Naive thymus-derived CD8-positive, alpha-beta T cell (primary cell): ENCODE data around the gene TGFBR3. TPM values are rescaled to one million over a fixed set of nuclear protein-coding genes. Genes with fewer than 3 reads are reported as not detected.
A peak's percentile ranks its signal among the peaks of the same experiment; 100 is the strongest.

ENCODE experiments used
- ATAC-seq, 2 donors: fragments of 150-1000 bp; cut with Tn5 transposase in 1 of 2; sonication (Bioruptor Pico), chemical (Tn5 transposase) in 1 of 2; 1 replicate in 1 of 2; 2 replicates in 1 of 2; pipeline ENCODE4 v1.10.0; 2021; ENCODE audit warnings: mild to moderate bottlenecking in 2 of 2, moderate library complexity in 2 of 2
- POLR2A ChIA-PET: fragments of 350-600 bp; sonication (Branson Sonifier 250); formaldehyde crosslinking; loops from one replicate; lab custom pipeline; 2021; ENCODE audit warnings: antibody characterized with exemption; lab: Charles Lee
- DNase-seq, 10 donors: peaks; one replicate each; pipeline versions ENCODE4 v3.0.0 to v3.0.0-alpha.2; 2020 to 2022
- H3K27ac Mint-ChIP-seq, 10 donors: one replicate each; pipeline ENCODE4 v1.8.0; 2020 to 2022; ENCODE audit warnings: mild to moderate bottlenecking in 10 of 10, mixed read lengths in 10 of 10, moderate library complexity in 4 of 10, inconsistent platforms in 1 of 10
- H3K27me3 Mint-ChIP-seq, 5 donors: one replicate each; pipeline ENCODE4 v1.8.0; 2021 to 2022; ENCODE audit warnings: mixed read lengths in 5 of 5
- H3K36me3 Mint-ChIP-seq, 3 donors: one replicate each; pipeline ENCODE4 v1.8.0; 2020 to 2022; ENCODE audit warnings: mixed read lengths in 3 of 3, mild to moderate bottlenecking in 2 of 3, inconsistent platforms in 1 of 3
- H3K4me1 Mint-ChIP-seq, 4 donors: one replicate each; pipeline ENCODE4 v1.8.0; 2021 to 2022; ENCODE audit warnings: mixed read lengths in 4 of 4
- H3K4me3 Mint-ChIP-seq, 10 donors: one replicate each; pipeline ENCODE4 v1.8.0; 2020 to 2022; ENCODE audit warnings: mild to moderate bottlenecking in 10 of 10, mixed read lengths in 10 of 10, moderate library complexity in 6 of 10, inconsistent platforms in 1 of 10
- H3K9me3 Mint-ChIP-seq, 9 donors: one replicate each; pipeline ENCODE4 v1.8.0; 2020 to 2022; ENCODE audit warnings: mixed read lengths in 9 of 9, mild to moderate bottlenecking in 3 of 9, inconsistent platforms in 1 of 9, moderate library complexity in 1 of 9
- polyA plus RNA-seq, 3 donors: library from polyadenylated mRNA; unstranded; fragments of 300-500 nt; fragmentation: Illumina TruSeq; gene quantifications; one replicate each; pipeline ENCODE4 v1.2.3, GENCODE V29; 2021
- total RNA-seq, 8 experiments: library from RNA in 2 of 8; stranded (reverse) in 2 of 8; gene quantifications; one replicate each; pipeline ENCODE4 v1.2.3 and lab custom pipeline; 2021 to 2026

Gene TGFBR3
- total and polyA plus RNA-seq, 5 experiments from 2014 or later = 6.1 to 67.6 (median 11.6) TPM

GRCh38 chr1:91700771-91701471 is 185.0 kb downstream of the TGFBR3 start:
- Mint-ChIP-seq H3K27ac (peak overlapping the region in 1 of 10 donors; percentile 4), H3K27me3 (no peaks in the 10 kb centered on the region), H3K9me3 (no peaks in the 10 kb centered on the region), H3K4me3 (no peak overlapping the region), H3K4me1 (peaks cover 13 to 32% (median 20%) of the 10 kb centered on the region in 4 donors), H3K36me3 (peaks cover 0 to 7% (median 7%) of the 10 kb centered on the region in 3 donors)
- POLR2A ChIA-PET = no interaction called here
- DNase-seq = no peak
- no peak for ATAC-seq

- ATAC-seq (no peak), DNase-seq (no peak)
- peak overlapping the region in 1 of 10 donors; percentile 11 for H3K27ac Mint-ChIP-seq
- no peak overlapping the region for H3K4me3 Mint-ChIP-seq
- peaks cover 0 to 9% (median 7%) of the 10 kb centered on the region in 3 donors for H3K36me3 Mint-ChIP-seq
- no peaks in the 10 kb centered on the region for H3K9me3 Mint-ChIP-seq
- H3K4me1 Mint-ChIP-seq = peaks cover 13 to 32% (median 20%) of the 10 kb centered on the region in 4 donors
- H3K27me3 Mint-ChIP-seq = no peaks in the 10 kb centered on the region
- POLR2A ChIA-PET = no interaction called here
These were observed 185.6 kb downstream of the TGFBR3 start for GRCh38 chr1:91700332-91700731.

GRCh38 chr1:91699339-91699974 is 186.5 kb downstream of the TGFBR3 start:
- no peak for DNase-seq
- POLR2A ChIA-PET = interaction anchor here (0.7 kb wide), 1 partner anchor 199 kb away, joined by 3 read pairs; the partner anchor contains the start of gene CDC7
- no peaks in the 10 kb centered on the region for H3K9me3 Mint-ChIP-seq
- no peaks in the 10 kb centered on the region for H3K27me3 Mint-ChIP-seq
- peak overlapping the region in 6 of 10 donors; percentile 12 to 80 (median 56) for H3K27ac Mint-ChIP-seq
- H3K4me3 Mint-ChIP-seq = no peak overlapping the region
- peaks cover 13 to 29% (median 20%) of the 10 kb centered on the region in 4 donors for H3K4me1 Mint-ChIP-seq
- no peak for ATAC-seq
- H3K36me3 Mint-ChIP-seq = peaks cover 0 to 12% (median 12%) of the 10 kb centered on the region in 3 donors

GRCh38 chr1:91697861-91698260 is 188.1 kb downstream of the TGFBR3 start:
- Mint-ChIP-seq H3K4me3 (peak overlapping the region in 9 of 10 donors; percentile 19 to 73 (median 60)), H3K9me3 (no peaks in the 10 kb centered on the region), H3K36me3 (peaks cover 0 to 15% (median 14%) of the 10 kb centered on the region in 3 donors), H3K27me3 (no peaks in the 10 kb centered on the region), H3K4me1 (peaks cover 13 to 29% (median 20%) of the 10 kb centered on the region in 4 donors), H3K27ac (peak overlapping the region; percentile 10 to 90 (median 70))
- DNase-seq (no peak), ATAC-seq (no peak)
- POLR2A ChIA-PET = no interaction called here

- POLR2A ChIA-PET = no interaction called here
- Mint-ChIP-seq H3K27ac (peak overlapping the region; percentile 10 to 90 (median 70)), H3K4me1 (peaks cover 13 to 29% (median 20%) of the 10 kb centered on the region in 4 donors), H3K9me3 (no peaks in the 10 kb centered on the region), H3K36me3 (peaks cover 0 to 20% (median 17%) of the 10 kb centered on the region in 3 donors), H3K4me3 (peak overlapping the region; percentile 19 to 73 (median 59)), H3K27me3 (no peaks in the 10 kb centered on the region)
- ATAC-seq = peak; percentile 68 to 92
- peak in 4 of 10 donors; percentile 18 to 55 (median 34) for DNase-seq
These were observed 188.5 kb downstream of the TGFBR3 start for GRCh38 chr1:91697416-91697815.

GRCh38 chr1:91696321-91696720 is 189.6 kb downstream of the TGFBR3 start:
- H3K36me3 Mint-ChIP-seq = peaks cover 0 to 24% (median 17%) of the 10 kb centered on the region in 3 donors
- POLR2A ChIA-PET = no interaction called here
- H3K27ac Mint-ChIP-seq = peak overlapping the region in 1 of 10 donors; percentile 87
- no peaks in the 10 kb centered on the region for H3K27me3 Mint-ChIP-seq
- peaks cover 13 to 29% (median 20%) of the 10 kb centered on the region in 4 donors for H3K4me1 Mint-ChIP-seq
- H3K4me3 Mint-ChIP-seq = no peak overlapping the region
- DNase-seq = no peak
- no peak for ATAC-seq
- no peaks in the 10 kb centered on the region for H3K9me3 Mint-ChIP-seq

- peak overlapping the region in 1 of 10 donors; percentile 12 for H3K27ac Mint-ChIP-seq
These were observed 192.4 kb downstream of the TGFBR3 start for GRCh38 chr1:91693557-91693956.

GRCh38 chr1:91691525-91691924 is 194.4 kb downstream of the TGFBR3 start:
- Mint-ChIP-seq H3K4me1 (peaks cover 0 to 14% (median 2%) of the 10 kb centered on the region in 4 donors), H3K27me3 (no peaks in the 10 kb centered on the region), H3K4me3 (no peak overlapping the region), H3K36me3 (peaks cover 0 to 25% (median 19%) of the 10 kb centered on the region in 3 donors), H3K27ac (no peak overlapping the region), H3K9me3 (no peaks in the 10 kb centered on the region)
- DNase-seq = no peak
- no peak for ATAC-seq
- POLR2A ChIA-PET = no interaction called here

More at GRCh38 chr1:91693557-91693956, 192.4 kb downstream of the TGFBR3 start:
- no peaks in the 10 kb centered on the region for H3K27me3 Mint-ChIP-seq
- no peaks in the 10 kb centered on the region for H3K9me3 Mint-ChIP-seq
- POLR2A ChIA-PET = interaction anchor here (0.5 kb wide), 1 partner anchor 82 kb away, joined by 4 read pairs; no protein-coding TSS in a partner anchor
- DNase-seq (no peak), ATAC-seq (no peak)
- H3K4me1 Mint-ChIP-seq = peaks cover 7 to 23% (median 16%) of the 10 kb centered on the region in 4 donors
- H3K36me3 Mint-ChIP-seq = peaks cover 0 to 25% (median 19%) of the 10 kb centered on the region in 3 donors
- no peak overlapping the region for H3K4me3 Mint-ChIP-seq

GRCh38 chr1:91689641-91690481 is 196.1 kb downstream of the TGFBR3 start:
- ATAC-seq = no peak
- Mint-ChIP-seq H3K4me3 (no peak overlapping the region), H3K27me3 (no peaks in the 10 kb centered on the region), H3K36me3 (peaks cover 0 to 25% (median 14%) of the 10 kb centered on the region in 3 donors), H3K27ac (no peak overlapping the region), H3K9me3 (no peaks in the 10 kb centered on the region), H3K4me1 (peaks cover 2 to 25% (median 12%) of the 10 kb centered on the region in 4 donors)
- POLR2A ChIA-PET = interaction anchor here (0.7 kb wide), 1 partner anchor 119 kb away, joined by 5 read pairs; no protein-coding TSS in a partner anchor
- DNase-seq = no peak

- Mint-ChIP-seq H3K4me1 (peaks cover 6 to 41% (median 22%) of the 10 kb centered on the region in 4 donors), H3K27me3 (no peaks in the 10 kb centered on the region), H3K36me3 (peaks cover 0 to 12% (median 3%) of the 10 kb centered on the region in 3 donors), H3K9me3 (no peaks in the 10 kb centered on the region), H3K4me3 (no peak overlapping the region), H3K27ac (peak overlapping the region in 4 of 10 donors; percentile 15 to 81 (median 17))
- DNase-seq (no peak), ATAC-seq (no peak)
- POLR2A ChIA-PET = no interaction called here
These were observed 198.5 kb downstream of the TGFBR3 start for GRCh38 chr1:91687452-91687851.

- H3K27me3 Mint-ChIP-seq = no peaks in the 10 kb centered on the region
- POLR2A ChIA-PET = no interaction called here
- no peak for ATAC-seq
- H3K9me3 Mint-ChIP-seq = no peaks in the 10 kb centered on the region
- H3K27ac Mint-ChIP-seq = peak overlapping the region in 1 of 10 donors; percentile 33
- H3K4me1 Mint-ChIP-seq = peaks cover 6 to 45% (median 22%) of the 10 kb centered on the region in 4 donors
- peaks cover 0 to 7% (median 2%) of the 10 kb centered on the region in 3 donors for H3K36me3 Mint-ChIP-seq
- peak overlapping the region in 1 of 10 donors; percentile 35 for H3K4me3 Mint-ChIP-seq
- DNase-seq = no peak
These were observed 200.0 kb downstream of the TGFBR3 start for GRCh38 chr1:91685994-91686393.
